Right cardiac atrium (tissue), 5 donors: ENCODE results near the gene MOCS2. TPM values are rescaled to one million over a fixed set of nuclear protein-coding genes. Genes with fewer than 3 reads are reported as not detected.

Source experiments
- ATAC-seq, 2 donors: fragments of 200-7000 bp; cut with Tn5 transposase; one replicate each; pipeline versions ENCODE4 v1.8.0 to v1.9.1; 2020; ENCODE audit warnings: moderate library complexity in 2 of 2, mild to moderate bottlenecking in 1 of 2
- DNase-seq, 3 donors: peaks; one replicate each; pipeline ENCODE4 v3.0.0-alpha.2; 2020
- H3K27ac ChIP-seq: one replicate; pipeline ENCODE4 v1.5.1; 2013; ENCODE audit warnings: mild to moderate bottlenecking, low read length, control low read depth, moderate library complexity
- H3K27me3 ChIP-seq: one replicate; pipeline ENCODE4 v1.6.1; 2013; ENCODE audit not compliant: control insufficient read depth, insufficient read depth
- H3K4me1 ChIP-seq: one replicate; pipeline ENCODE4 v1.6.1; 2013; ENCODE audit warnings: low read length; ENCODE audit not compliant: control insufficient read depth, insufficient read depth
- H3K4me3 ChIP-seq: one replicate; pipeline ENCODE4 v1.5.1; 2013; ENCODE audit warnings: low read length, control low read depth
- H3K9me3 ChIP-seq: one replicate; pipeline ENCODE4 v1.6.1; 2013; ENCODE audit warnings: low read length; ENCODE audit not compliant: control insufficient read depth
- WGBS: extraction: QIAGEN DNeasy Blood & Tissue Kit; methylation state at CpG from one replicate; pipeline ENCODE4 v1.1.7; 2013; 5-methylcytosine and 5-hydroxymethylcytosine counted together
- intact Hi-C, 4 donors: fragments of 100-400 bp; cut with DNase I; formaldehyde crosslinking; loops; one replicate each; pipeline versions ENCODE4 v1.11.0 to v1.14.0; 2022 to 2023
- polyA plus RNA-seq: library from polyadenylated mRNA; stranded (reverse); fragments of 200-250 nt; gene quantifications from one replicate; pipeline ENCODE4 v1.2.3, GENCODE V29; 2013
- total RNA-seq, 4 donors: library from RNA; stranded (reverse); fragmentation: NEBNext Ultra II Directional; extraction: Animal tissue kit (Norgen Biotek cat#: 25700); gene quantifications; one replicate each; pipeline ENCODE4 v1.2.1, GENCODE V29; 2021
- donor health status: healthy with polysubstance abuse.
- donor health status: DM: no; HTN: yes; CAD: no.
- donor health status: DM: no; HTN: no; CAD: no.
- donor health status: DM: no; HTN: yes; CAD: no; lungs with severe emphysema.
- donor health status: DM: yes; HTN: yes; CAD: no.

MOCS2 gene
- total and polyA plus RNA-seq, 5 donors, result 77.9 to 124 (median 85.0) TPM

- ATAC-seq, result no peak
- no peaks in the 10 kb centered on the region for H3K4me1 ChIP-seq
- no peaks in the 10 kb centered on the region for H3K9me3 ChIP-seq
- H3K4me3 ChIP-seq, result no peak overlapping the region
- no peak overlapping the region for H3K27ac ChIP-seq
- H3K27me3 ChIP-seq, result no peaks in the 10 kb centered on the region
- intact Hi-C loops, result no loop called here
- WGBS, result 75% methylated on average over 2 of the region's 2 CpGs
- DNase-seq, result no peak
Observed at GRCh38 chr5:53076014-53076583, 33.5 kb downstream of the MOCS2 start.

- intact Hi-C loops, result no loop called here
- no peaks in the 10 kb centered on the region for H3K9me3 ChIP-seq
- H3K4me3 ChIP-seq, result no peak overlapping the region
- no peaks in the 10 kb centered on the region for H3K27me3 ChIP-seq
- no peak for DNase-seq
- H3K27ac ChIP-seq, result no peak overlapping the region
- WGBS, result 37% methylated on average over 2 of the region's 2 CpGs
- H3K4me1 ChIP-seq, result no peaks in the 10 kb centered on the region
- peak; percentile 47 to 73 for ATAC-seq
Observed at GRCh38 chr5:53073348-53073747, 36.2 kb downstream of the MOCS2 start.

- no peaks in the 10 kb centered on the region for H3K9me3 ChIP-seq
- DNase-seq (no peak), ATAC-seq (peak; percentile 52 to 64)
- no peaks in the 10 kb centered on the region for H3K4me1 ChIP-seq
- WGBS, result 69% methylated on average over 2 of the region's 2 CpGs
- intact Hi-C loops, result no loop called here
- H3K27me3 ChIP-seq, result no peaks in the 10 kb centered on the region
- H3K27ac ChIP-seq, result no peak overlapping the region
- no peak overlapping the region for H3K4me3 ChIP-seq
Observed at GRCh38 chr5:53071738-53072137, 37.8 kb downstream of the MOCS2 start.

- peak in 1 of 2 donors; percentile 73 for ATAC-seq
- H3K27ac ChIP-seq, result no peak overlapping the region
- WGBS, result 64% methylated on average over 2 of the region's 2 CpGs
- H3K9me3 ChIP-seq, result no peaks in the 10 kb centered on the region
- no peak overlapping the region for H3K4me3 ChIP-seq
- intact Hi-C loops, result no loop called here
- no peaks in the 10 kb centered on the region for H3K4me1 ChIP-seq
- DNase-seq, result no peak
- H3K27me3 ChIP-seq, result no peaks in the 10 kb centered on the region
Observed at GRCh38 chr5:53071298-53071697, 38.3 kb downstream of the MOCS2 start.

- H3K4me3 ChIP-seq, result no peak overlapping the region
- no peaks in the 10 kb centered on the region for H3K27me3 ChIP-seq
- no peak overlapping the region for H3K27ac ChIP-seq
- H3K4me1 ChIP-seq, result no peaks in the 10 kb centered on the region
- 84% methylated on average over 5 of the region's 5 CpGs for whole genome bisulfite sequencing
- DNase-seq (peak in 2 of 3 donors; percentile 18 to 21), ATAC-seq (peak in 1 of 2 donors; percentile 88)
- intact Hi-C loops, result no loop called here
- no peaks in the 10 kb centered on the region for H3K9me3 ChIP-seq
Observed at GRCh38 chr5:53069626-53070025, 39.9 kb downstream of the MOCS2 start.

GRCh38 chr5:53068291-53068836, 41.2 kb downstream of the MOCS2 start:
- Histone ChIP-seq H3K9me3 (no peaks in the 10 kb centered on the region), H3K27me3 (no peaks in the 10 kb centered on the region), H3K27ac (no peak overlapping the region), H3K4me1 (no peaks in the 10 kb centered on the region), H3K4me3 (no peak overlapping the region)
- DNase-seq (no peak), ATAC-seq (no peak)
- intact Hi-C loops, result no loop called here
- WGBS, result 87% methylated on average over 4 of the region's 4 CpGs

GRCh38 chr5:53067641-53068040, 41.9 kb downstream of the MOCS2 start:
- intact Hi-C loops, result no loop called here
- H3K27ac ChIP-seq, result no peak overlapping the region
- WGBS, result 1% methylated on average over 1 of the region's 1 CpG
- no peaks in the 10 kb centered on the region for H3K9me3 ChIP-seq
- no peak for ATAC-seq
- no peaks in the 10 kb centered on the region for H3K27me3 ChIP-seq
- no peak overlapping the region for H3K4me3 ChIP-seq
- no peaks in the 10 kb centered on the region for H3K4me1 ChIP-seq
- no peak for DNase-seq

GRCh38 chr5:53066088-53066487, 43.5 kb downstream of the MOCS2 start:
- intact Hi-C loops, result no loop called here

GRCh38 chr5:53063791-53064190, 45.8 kb downstream of the MOCS2 start:
- intact Hi-C loops, result no loop called here
- Histone ChIP-seq H3K9me3 (no peaks in the 10 kb centered on the region), H3K4me3 (no peak overlapping the region), H3K4me1 (no peaks in the 10 kb centered on the region), H3K27me3 (no peaks in the 10 kb centered on the region), H3K27ac (no peak overlapping the region)
- ATAC-seq (no peak), DNase-seq (no peak)
- 60% methylated on average over 3 of the region's 3 CpGs for WGBS

More at GRCh38 chr5:53066088-53066487, 43.5 kb downstream of the MOCS2 start:
- no peak for ATAC-seq
- Histone ChIP-seq H3K4me1 (no peaks in the 10 kb centered on the region), H3K4me3 (no peak overlapping the region), H3K9me3 (no peaks in the 10 kb centered on the region), H3K27me3 (no peaks in the 10 kb centered on the region), H3K27ac (no peak overlapping the region)
- WGBS, result 95% methylated on average over 1 of the region's 1 CpG
- DNase-seq, result no peak

GRCh38 chr5:53063176-53063575, 46.4 kb downstream of the MOCS2 start:
- ATAC-seq (no peak), DNase-seq (no peak)
- intact Hi-C loops, result no loop called here
- H3K9me3 ChIP-seq, result no peaks in the 10 kb centered on the region
- H3K4me3 ChIP-seq, result no peak overlapping the region
- H3K27ac ChIP-seq, result no peak overlapping the region
- H3K27me3 ChIP-seq, result no peaks in the 10 kb centered on the region
- WGBS, result 54% methylated on average over 2 of the region's 2 CpGs
- H3K4me1 ChIP-seq, result no peaks in the 10 kb centered on the region

- H3K4me3 ChIP-seq, result no peak overlapping the region
- WGBS, result 86% methylated on average over 5 of the region's 5 CpGs
- DNase-seq (no peak), ATAC-seq (no peak)
- intact Hi-C loops, result no loop called here
- H3K27ac ChIP-seq, result no peak overlapping the region
- no peaks in the 10 kb centered on the region for H3K27me3 ChIP-seq
- H3K4me1 ChIP-seq, result no peaks in the 10 kb centered on the region
- H3K9me3 ChIP-seq, result no peaks in the 10 kb centered on the region
Observed at GRCh38 chr5:53059281-53059680, 50.3 kb downstream of the MOCS2 start.

GRCh38 chr5:53055365-53055764, 54.2 kb downstream of the MOCS2 start:
- H3K4me1 ChIP-seq, result no peaks in the 10 kb centered on the region
- H3K27ac ChIP-seq, result no peak overlapping the region
- intact Hi-C loops, result no loop called here
- no peaks in the 10 kb centered on the region for H3K9me3 ChIP-seq
- 86% methylated on average over 5 of the region's 5 CpGs for WGBS
- no peak for ATAC-seq
- no peaks in the 10 kb centered on the region for H3K27me3 ChIP-seq
- no peak overlapping the region for H3K4me3 ChIP-seq
- no peak for DNase-seq
